Parathyroid adenoma (tissue), 2 donors: Measurements from ENCODE around the gene TSHB.

ENCODE experiments used
- H2AFZ ChIP-seq: fragments of 300-600 bp; sonication (generic); one replicate; pipeline ENCODE4 v1.7.0; 2017; ENCODE audit warnings: antibody characterized with exemption, mild to moderate bottlenecking
- H3K27ac ChIP-seq: fragments of 300-600 bp; sonication (generic); one replicate; pipeline ENCODE4 v1.7.0; 2017
- H3K27me3 ChIP-seq: fragments of 300-600 bp; sonication (generic); one replicate; pipeline ENCODE4 v1.7.0; 2017; ENCODE audit warnings: low read length; ENCODE audit not compliant: control insufficient read depth, insufficient read depth
- H3K36me3 ChIP-seq: fragments of 300-600 bp; sonication (generic); one replicate; pipeline ENCODE4 v1.7.0; 2017; ENCODE audit warnings: low read length; ENCODE audit not compliant: control insufficient read depth, insufficient read depth
- H3K4me1 ChIP-seq: fragments of 300-600 bp; sonication (generic); one replicate; pipeline ENCODE4 v1.7.0; 2017; ENCODE audit warnings: control low read depth
- H3K4me2 ChIP-seq: fragments of 300-600 bp; sonication (generic); one replicate; pipeline ENCODE4 v1.7.0; 2017; ENCODE audit warnings: low read length
- H3K4me3 ChIP-seq: fragments of 300-600 bp; sonication (generic); one replicate; pipeline ENCODE4 v1.7.0; 2017; ENCODE audit warnings: low read depth, low read length
- H3K79me2 ChIP-seq: fragments of 300-600 bp; sonication (generic); one replicate; pipeline ENCODE4 v1.7.0; 2017; ENCODE audit warnings: control low read depth
- H3K9ac ChIP-seq: fragments of 300-600 bp; sonication (generic); one replicate; pipeline ENCODE4 v1.7.0; 2017; ENCODE audit warnings: mild to moderate bottlenecking
- H3K9me3 ChIP-seq: fragments of 300-600 bp; sonication (generic); one replicate; pipeline ENCODE4 v1.7.0; 2017; ENCODE audit warnings: low read length; ENCODE audit not compliant: control insufficient read depth
- TF ChIP-seq, protein P1 (sequence below): fragments of 300-600 bp; sonication (generic); IDR thresholded peaks from one replicate; pipeline ENCODE4 v1.7.0; 2017; ENCODE audit warnings: antibody characterized with exemption, mild to moderate bottlenecking
- donor health status: primary hyperparathyroidism.

TSHB gene

DNA sequence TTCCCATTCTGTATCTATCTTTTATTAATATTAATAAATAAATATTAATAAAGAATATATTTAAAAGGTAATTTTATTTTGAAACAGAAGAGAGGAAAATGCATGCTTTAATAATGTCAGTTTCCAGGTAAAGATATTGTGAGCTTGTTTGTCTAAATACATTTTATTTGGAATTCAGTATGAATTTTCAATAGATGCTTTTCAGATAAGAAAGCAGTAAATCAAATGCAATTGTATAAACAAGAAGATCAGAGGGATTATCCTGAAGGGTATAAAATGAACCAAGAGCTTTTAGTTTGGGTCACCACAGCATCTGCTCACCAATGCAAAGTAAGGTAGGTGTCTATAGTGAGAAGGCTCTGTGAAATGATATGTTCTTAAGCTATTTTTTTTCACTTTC lies at the start of gene TSHB:
TSHB (plus strand) TSS at position 301 of the 400 bp plus-strand sequence. CDS start 3,537 bp downstream, outside the sequence.
- H3K36me3 ChIP-seq: no peaks in the 10 kb centered on the region
- H3K9me3 ChIP-seq: no peaks in the 10 kb centered on the region
- H3K27ac ChIP-seq: no peak within 1 kb of the TSS
- TF ChIP-seq, protein P1, sequence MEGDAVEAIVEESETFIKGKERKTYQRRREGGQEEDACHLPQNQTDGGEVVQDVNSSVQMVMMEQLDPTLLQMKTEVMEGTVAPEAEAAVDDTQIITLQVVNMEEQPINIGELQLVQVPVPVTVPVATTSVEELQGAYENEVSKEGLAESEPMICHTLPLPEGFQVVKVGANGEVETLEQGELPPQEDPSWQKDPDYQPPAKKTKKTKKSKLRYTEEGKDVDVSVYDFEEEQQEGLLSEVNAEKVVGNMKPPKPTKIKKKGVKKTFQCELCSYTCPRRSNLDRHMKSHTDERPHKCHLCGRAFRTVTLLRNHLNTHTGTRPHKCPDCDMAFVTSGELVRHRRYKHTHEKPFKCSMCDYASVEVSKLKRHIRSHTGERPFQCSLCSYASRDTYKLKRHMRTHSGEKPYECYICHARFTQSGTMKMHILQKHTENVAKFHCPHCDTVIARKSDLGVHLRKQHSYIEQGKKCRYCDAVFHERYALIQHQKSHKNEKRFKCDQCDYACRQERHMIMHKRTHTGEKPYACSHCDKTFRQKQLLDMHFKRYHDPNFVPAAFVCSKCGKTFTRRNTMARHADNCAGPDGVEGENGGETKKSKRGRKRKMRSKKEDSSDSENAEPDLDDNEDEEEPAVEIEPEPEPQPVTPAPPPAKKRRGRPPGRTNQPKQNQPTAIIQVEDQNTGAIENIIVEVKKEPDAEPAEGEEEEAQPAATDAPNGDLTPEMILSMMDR: no peak
- no peak within 1 kb of the TSS for H3K9ac ChIP-seq
- no peaks in the 10 kb centered on the region for H3K79me2 ChIP-seq
- H3K4me3 ChIP-seq: no peak within 1 kb of the TSS
- no peaks in the 10 kb centered on the region for H3K4me1 ChIP-seq
- H2AFZ ChIP-seq: no peak within 1 kb of the TSS
- no peak within 1 kb of the TSS for H3K4me2 ChIP-seq
- no peaks in the 10 kb centered on the region for H3K27me3 ChIP-seq

- H3K79me2 ChIP-seq: no peaks in the 10 kb centered on the region
- TF ChIP-seq, protein P1: no peak
- no peak overlapping the region for H3K4me2 ChIP-seq
- H3K9me3 ChIP-seq: no peaks in the 10 kb centered on the region
- no peak overlapping the region for H3K9ac ChIP-seq
- no peak overlapping the region for H3K4me3 ChIP-seq
- H3K27me3 ChIP-seq: no peaks in the 10 kb centered on the region
- no peak overlapping the region for H3K27ac ChIP-seq
- no peaks in the 10 kb centered on the region for H3K36me3 ChIP-seq
- H3K4me1 ChIP-seq: no peaks in the 10 kb centered on the region
- no peak overlapping the region for H2AFZ ChIP-seq
These were observed 47.4 kb upstream of the TSHB start for GRCh38 chr1:114982251-114982650.

GRCh38 chr1:114986286-114986685 lies 43.3 kb upstream of the TSHB start:
- no peaks in the 10 kb centered on the region for H3K79me2 ChIP-seq
- no peak overlapping the region for H3K9ac ChIP-seq
- H3K27ac ChIP-seq: no peak overlapping the region
- H3K9me3 ChIP-seq: no peaks in the 10 kb centered on the region
- H2AFZ ChIP-seq: no peak overlapping the region
- TF ChIP-seq, protein P1: no peak
- no peaks in the 10 kb centered on the region for H3K27me3 ChIP-seq
- H3K4me2 ChIP-seq: no peak overlapping the region
- H3K4me3 ChIP-seq: no peak overlapping the region
- H3K36me3 ChIP-seq: no peaks in the 10 kb centered on the region
- no peaks in the 10 kb centered on the region for H3K4me1 ChIP-seq

GRCh38 chr1:114988095-114988494 lies 41.5 kb upstream of the TSHB start:
- Histone ChIP-seq H2AFZ (no peak overlapping the region), H3K79me2 (no peaks in the 10 kb centered on the region), H3K36me3 (no peaks in the 10 kb centered on the region), H3K4me1 (no peaks in the 10 kb centered on the region), H3K4me2 (no peak overlapping the region), H3K9ac (no peak overlapping the region), H3K27me3 (no peaks in the 10 kb centered on the region), H3K4me3 (no peak overlapping the region), H3K9me3 (no peaks in the 10 kb centered on the region), H3K27ac (no peak overlapping the region)
- TF ChIP-seq, protein P1: no peak

GRCh38 chr1:114997510-114998289 lies 31.9 kb upstream of the TSHB start:
- Histone ChIP-seq H3K9me3 (no peaks in the 10 kb centered on the region), H3K4me2 (no peak overlapping the region), H3K27me3 (no peaks in the 10 kb centered on the region), H3K79me2 (no peaks in the 10 kb centered on the region), H3K27ac (no peak overlapping the region), H3K36me3 (no peaks in the 10 kb centered on the region), H2AFZ (no peak overlapping the region), H3K9ac (no peak overlapping the region), H3K4me3 (no peak overlapping the region), H3K4me1 (no peaks in the 10 kb centered on the region)
- TF ChIP-seq, protein P1: no peak
